SK-N-SH (cell line): ENCODE measurements around the gene RAPGEF6.

ENCODE experiments used
- EP300 ChIP-seq, 2 experiments: IDR thresholded peaks; 2 replicates each; pipeline versions ENCODE4 v1.4.0 to v1.6.1; 2012; ENCODE audit warnings: borderline replicate concordance in 1 of 2, low read depth in 1 of 2, low read length in 1 of 2
- EZH2phosphoT487 ChIP-seq: fragments of 200-600 bp; sonication (generic); IDR thresholded peaks from 2 replicates; pipeline ENCODE4 v1.6.1; 2017; ENCODE audit warnings: low read depth, mixed run types, mild to moderate bottlenecking, antibody characterized with exemption, moderate library complexity, borderline replicate concordance
- FOXM1 ChIP-seq: IDR thresholded peaks from 2 replicates; pipeline ENCODE4 v1.4.0; 2012; ENCODE audit warnings: low read depth, mild to moderate bottlenecking
- JUND ChIP-seq: IDR thresholded peaks from 2 replicates; pipeline ENCODE4 v1.4.0; 2012
- POLR2AphosphoS5 ChIP-seq: IDR thresholded peaks from 2 replicates; pipeline ENCODE4 v1.6.1; 2012; ENCODE audit warnings: low read depth, low read length
- RAD21 ChIP-seq: IDR thresholded peaks from 2 replicates; pipeline ENCODE4 v1.6.1; 2012; ENCODE audit warnings: mild to moderate bottlenecking, low read length
- SMC3 ChIP-seq: IDR thresholded peaks from 2 replicates; pipeline ENCODE4 v1.6.1; 2012; ENCODE audit warnings: low read depth, low read length, improper control_type of control experiment
- YY1 ChIP-seq: IDR thresholded peaks from 2 replicates; pipeline ENCODE4 v1.4.0; 2012; ENCODE audit warnings: low read depth, mild to moderate bottlenecking
- TF ChIP-seq, protein P1 (sequence below): fragments of 200-600 bp; sonication (generic); IDR thresholded peaks from 2 replicates; pipeline ENCODE4 v1.6.1; 2017; ENCODE audit warnings: antibody characterized with exemption, mild to moderate bottlenecking, moderate library complexity
- TF ChIP-seq, protein P2 (sequence below): IDR thresholded peaks from 2 replicates; pipeline ENCODE4 v1.4.0; 2012; ENCODE audit warnings: low read depth, borderline replicate concordance
- TF ChIP-seq, protein P3 (sequence below): fragments of 150-350 bp; IDR thresholded peaks from 2 replicates; pipeline ENCODE4 v1.6.1; 2017; ENCODE audit warnings: antibody characterized with exemption, low read length, low read depth, borderline replicate concordance

DNA sequence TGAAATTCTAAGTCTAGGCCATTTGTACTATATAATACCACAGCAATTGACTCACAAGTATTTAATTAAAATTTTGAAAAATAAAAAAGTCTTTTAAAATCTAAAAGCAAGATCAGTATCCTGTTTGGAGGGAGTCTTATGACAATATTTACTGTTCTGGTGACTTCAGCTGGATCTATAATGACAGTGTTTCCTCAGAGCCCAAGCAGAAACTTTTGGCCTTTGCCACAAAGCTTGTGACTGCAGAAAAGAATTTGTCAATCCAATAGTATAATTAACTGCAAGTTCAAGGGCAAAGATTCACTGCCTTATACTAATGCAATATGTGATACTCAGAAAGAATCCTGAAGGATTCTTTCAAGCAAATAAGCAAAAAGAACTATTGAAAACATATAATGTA, 49.6 kb upstream of the RAPGEF6 start:
- TF ChIP-seq, protein P1, sequence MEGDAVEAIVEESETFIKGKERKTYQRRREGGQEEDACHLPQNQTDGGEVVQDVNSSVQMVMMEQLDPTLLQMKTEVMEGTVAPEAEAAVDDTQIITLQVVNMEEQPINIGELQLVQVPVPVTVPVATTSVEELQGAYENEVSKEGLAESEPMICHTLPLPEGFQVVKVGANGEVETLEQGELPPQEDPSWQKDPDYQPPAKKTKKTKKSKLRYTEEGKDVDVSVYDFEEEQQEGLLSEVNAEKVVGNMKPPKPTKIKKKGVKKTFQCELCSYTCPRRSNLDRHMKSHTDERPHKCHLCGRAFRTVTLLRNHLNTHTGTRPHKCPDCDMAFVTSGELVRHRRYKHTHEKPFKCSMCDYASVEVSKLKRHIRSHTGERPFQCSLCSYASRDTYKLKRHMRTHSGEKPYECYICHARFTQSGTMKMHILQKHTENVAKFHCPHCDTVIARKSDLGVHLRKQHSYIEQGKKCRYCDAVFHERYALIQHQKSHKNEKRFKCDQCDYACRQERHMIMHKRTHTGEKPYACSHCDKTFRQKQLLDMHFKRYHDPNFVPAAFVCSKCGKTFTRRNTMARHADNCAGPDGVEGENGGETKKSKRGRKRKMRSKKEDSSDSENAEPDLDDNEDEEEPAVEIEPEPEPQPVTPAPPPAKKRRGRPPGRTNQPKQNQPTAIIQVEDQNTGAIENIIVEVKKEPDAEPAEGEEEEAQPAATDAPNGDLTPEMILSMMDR, result no peak
- no peak for TF ChIP-seq EZH2phosphoT487
- TF ChIP-seq YY1, result no peak
- TF ChIP-seq, protein P2, sequence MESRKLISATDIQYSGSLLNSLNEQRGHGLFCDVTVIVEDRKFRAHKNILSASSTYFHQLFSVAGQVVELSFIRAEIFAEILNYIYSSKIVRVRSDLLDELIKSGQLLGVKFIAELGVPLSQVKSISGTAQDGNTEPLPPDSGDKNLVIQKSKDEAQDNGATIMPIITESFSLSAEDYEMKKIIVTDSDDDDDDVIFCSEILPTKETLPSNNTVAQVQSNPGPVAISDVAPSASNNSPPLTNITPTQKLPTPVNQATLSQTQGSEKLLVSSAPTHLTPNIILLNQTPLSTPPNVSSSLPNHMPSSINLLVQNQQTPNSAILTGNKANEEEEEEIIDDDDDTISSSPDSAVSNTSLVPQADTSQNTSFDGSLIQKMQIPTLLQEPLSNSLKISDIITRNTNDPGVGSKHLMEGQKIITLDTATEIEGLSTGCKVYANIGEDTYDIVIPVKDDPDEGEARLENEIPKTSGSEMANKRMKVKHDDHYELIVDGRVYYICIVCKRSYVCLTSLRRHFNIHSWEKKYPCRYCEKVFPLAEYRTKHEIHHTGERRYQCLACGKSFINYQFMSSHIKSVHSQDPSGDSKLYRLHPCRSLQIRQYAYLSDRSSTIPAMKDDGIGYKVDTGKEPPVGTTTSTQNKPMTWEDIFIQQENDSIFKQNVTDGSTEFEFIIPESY, result no peak
- TF ChIP-seq RAD21, result no peak
- TF ChIP-seq SMC3, result no peak
- TF ChIP-seq EP300 (IDR thresholded peaks at IDR 0.05; ENCODE audit: borderline replicate concordance in 1 of 2, low read depth in 1 of 2, low read length in 1 of 2), result no peak
- TF ChIP-seq, protein P3, sequence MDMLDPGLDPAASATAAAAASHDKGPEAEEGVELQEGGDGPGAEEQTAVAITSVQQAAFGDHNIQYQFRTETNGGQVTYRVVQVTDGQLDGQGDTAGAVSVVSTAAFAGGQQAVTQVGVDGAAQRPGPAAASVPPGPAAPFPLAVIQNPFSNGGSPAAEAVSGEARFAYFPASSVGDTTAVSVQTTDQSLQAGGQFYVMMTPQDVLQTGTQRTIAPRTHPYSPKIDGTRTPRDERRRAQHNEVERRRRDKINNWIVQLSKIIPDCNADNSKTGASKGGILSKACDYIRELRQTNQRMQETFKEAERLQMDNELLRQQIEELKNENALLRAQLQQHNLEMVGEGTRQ, result no peak
- no peak for TF ChIP-seq POLR2AphosphoS5
- no peak for TF ChIP-seq FOXM1
- TF ChIP-seq JUND, result no peak
